Left lobe of liver (tissue), 2 donors: ENCODE results near the gene QPRT. TPM values are rescaled to one million over a fixed set of nuclear protein-coding genes. Genes with fewer than 3 reads are reported as not detected.
A peak's percentile ranks its signal among the peaks of the same experiment; 100 is the strongest.
"Not testable (repeated sequence)": the region's sequence is repeated elsewhere in the genome, so short reads cannot be mapped to it uniquely, and the experiment has no call there.

Experiments
- ATAC-seq: fragments of 200-7000 bp; cut with Tn5 transposase; one replicate; pipeline ENCODE4 v1.9.1; 2020; ENCODE audit warnings: mild to moderate bottlenecking, moderate library complexity
- DNase-seq: peaks from one replicate; pipeline ENCODE4 v3.0.0-alpha.2; 2020; ENCODE audit warnings: low spot score
- total RNA-seq: library from RNA; stranded (reverse); gene quantifications from one replicate; pipeline ENCODE4 v1.2.1, GENCODE V29; 2021
- donor health status: DM: no; HTN: no; CAD: no; lungs with moderate emphysema.
- donor health status: DM: no; HTN: yes; CAD: no.

Gene QPRT
- 143 TPM for total RNA-seq

GRCh38 chr16:29678691-29679267 lies at the start of gene QPRT:
Gene QPRT, plus strand, starts transcription at chr16:29679180. Its CDS starts 18 bp downstream, at chr16:29679198.
- peak; percentile 83 for DNase-seq

GRCh38 chr16:29629318-29629717 lies 49.7 kb upstream of the QPRT start:
- ATAC-seq, result not testable (repeated sequence)

More at GRCh38 chr16:29678691-29679267, at the start of gene QPRT:
- peak; percentile 89 for ATAC-seq

GRCh38 chr16:29631658-29632057 lies 47.3 kb upstream of the QPRT start:
- DNase-seq, ATAC-seq: not testable (repeated sequence)

More at GRCh38 chr16:29629318-29629717, 49.7 kb upstream of the QPRT start:
- DNase-seq, result not testable (repeated sequence)

GRCh38 chr16:29635902-29636301 lies 43.1 kb upstream of the QPRT start:
- DNase-seq, ATAC-seq: not testable (repeated sequence)

GRCh38 chr16:29636368-29636767 lies 42.6 kb upstream of the QPRT start:
- ATAC-seq, result not testable (repeated sequence)

GRCh38 chr16:29638751-29639150 lies 40.2 kb upstream of the QPRT start:
- ATAC-seq, result not testable (repeated sequence)

More at GRCh38 chr16:29636368-29636767, 42.6 kb upstream of the QPRT start:
- DNase-seq, result not testable (repeated sequence)

GRCh38 chr16:29641561-29641960 lies 37.4 kb upstream of the QPRT start:
- ATAC-seq, result peak; percentile 84

More at GRCh38 chr16:29638751-29639150, 40.2 kb upstream of the QPRT start:
- not testable (repeated sequence) for DNase-seq

GRCh38 chr16:29643596-29643995 lies 35.4 kb upstream of the QPRT start:
- ATAC-seq (no peak), DNase-seq (no peak)

More at GRCh38 chr16:29641561-29641960, 37.4 kb upstream of the QPRT start:
- DNase-seq, result no peak

GRCh38 chr16:29644338-29644857 lies 34.6 kb upstream of the QPRT start:
- DNase-seq (no peak), ATAC-seq (peak; percentile 21)

GRCh38 chr16:29644973-29645693 lies 33.8 kb upstream of the QPRT start:
- ATAC-seq (no peak), DNase-seq (no peak)

GRCh38 chr16:29645694-29646187 lies 33.2 kb upstream of the QPRT start:
- ATAC-seq, result peak; percentile 54
- DNase-seq, result no peak

GRCh38 chr16:29646947-29647346 lies 32.0 kb upstream of the QPRT start:
- ATAC-seq (peak; percentile 48), DNase-seq (no peak)

- DNase-seq (no peak), ATAC-seq (no peak)
Observed at GRCh38 chr16:29649588-29650494, 29.1 kb upstream of the QPRT start.

GRCh38 chr16:29650771-29651170 lies 28.2 kb upstream of the QPRT start:
- DNase-seq, result no peak
- ATAC-seq, result no peak

- DNase-seq (no peak), ATAC-seq (no peak)
Observed at GRCh38 chr16:29651774-29652349, 27.1 kb upstream of the QPRT start.

GRCh38 chr16:29653471-29653870 lies 25.5 kb upstream of the QPRT start:
- ATAC-seq, result no peak
- no peak for DNase-seq

GRCh38 chr16:29653890-29654289 lies 25.1 kb upstream of the QPRT start:
- DNase-seq, ATAC-seq: not testable (repeated sequence)

- no peak for DNase-seq
- no peak for ATAC-seq
Observed at GRCh38 chr16:29656688-29657523, 22.1 kb upstream of the QPRT start.

GRCh38 chr16:29658705-29659104 lies 20.3 kb upstream of the QPRT start:
- no peak for DNase-seq
- no peak for ATAC-seq
